Ishikawa (cell line): ENCODE data around the gene LUM.

Source experiments
- CREB1 ChIP-seq: IDR thresholded peaks from 2 replicates; pipeline ENCODE4 v1.6.1; 2012; ENCODE audit warnings: low read depth
- EGR1 ChIP-seq: IDR thresholded peaks from 2 replicates; pipeline ENCODE4 v1.6.1; 2012
- MAX ChIP-seq: IDR thresholded peaks from 2 replicates; pipeline ENCODE4 v1.6.1; 2012
- NFIC ChIP-seq: IDR thresholded peaks from 2 replicates; pipeline ENCODE4 v1.6.1; 2012
- RAD21 ChIP-seq: IDR thresholded peaks from 2 replicates; pipeline ENCODE4 v1.6.1; 2012; ENCODE audit warnings: low read depth
- REST ChIP-seq: IDR thresholded peaks from 2 replicates; pipeline ENCODE4 v1.6.1; 2012; ENCODE audit warnings: low read depth, mild to moderate bottlenecking
- TCF12 ChIP-seq: IDR thresholded peaks from 2 replicates; pipeline ENCODE4 v1.6.1; 2012; ENCODE audit warnings: low read depth
- TEAD4 ChIP-seq: IDR thresholded peaks from 2 replicates; pipeline ENCODE4 v1.6.1; 2012
- YY1 ChIP-seq: IDR thresholded peaks from 2 replicates; pipeline ENCODE4 v1.6.1; 2012; ENCODE audit warnings: low read depth

GRCh38 chr12:91103101-91103500 lies 8.2 kb downstream of the LUM start:
- TF ChIP-seq YY1: no peak
- no peak for TF ChIP-seq CREB1
- no peak for TF ChIP-seq RAD21
- no peak for TF ChIP-seq REST
- TF ChIP-seq TCF12: no peak
- TF ChIP-seq MAX: no peak
- no peak for TF ChIP-seq EGR1
- no peak for TF ChIP-seq NFIC
- no peak for TF ChIP-seq TEAD4
